Mammary epithelial cell (primary cell): Measurements from ENCODE around the gene E2F4.
A peak's percentile ranks its signal among the peaks of the same experiment; 100 is the strongest.

ENCODE experiments used
- EZH2 ChIP-seq: IDR thresholded peaks from 2 replicates; pipeline ENCODE4 v1.6.1; 2012; ENCODE audit warnings: low read length, inconsistent platforms, borderline replicate concordance
- TF ChIP-seq, protein P1 (sequence below), 2 donors: IDR thresholded peaks in 1 of 2; conservative IDR thresholded peaks in 1 of 2; 2 replicates each; pipeline ENCODE4 v1.5.1; 2011 to 2012; ENCODE audit warnings: inconsistent platforms in 2 of 2, low read length in 2 of 2, mild to moderate bottlenecking in 2 of 2, control low read depth in 1 of 2, low read depth in 1 of 2; ENCODE audit not compliant: insufficient read depth in 1 of 2; ENCODE audit errors: extremely low read depth in 1 of 2

GRCh38 chr16:67184995-67185650, 6.8 kb upstream of the E2F4 start:
- TF ChIP-seq, protein P1, sequence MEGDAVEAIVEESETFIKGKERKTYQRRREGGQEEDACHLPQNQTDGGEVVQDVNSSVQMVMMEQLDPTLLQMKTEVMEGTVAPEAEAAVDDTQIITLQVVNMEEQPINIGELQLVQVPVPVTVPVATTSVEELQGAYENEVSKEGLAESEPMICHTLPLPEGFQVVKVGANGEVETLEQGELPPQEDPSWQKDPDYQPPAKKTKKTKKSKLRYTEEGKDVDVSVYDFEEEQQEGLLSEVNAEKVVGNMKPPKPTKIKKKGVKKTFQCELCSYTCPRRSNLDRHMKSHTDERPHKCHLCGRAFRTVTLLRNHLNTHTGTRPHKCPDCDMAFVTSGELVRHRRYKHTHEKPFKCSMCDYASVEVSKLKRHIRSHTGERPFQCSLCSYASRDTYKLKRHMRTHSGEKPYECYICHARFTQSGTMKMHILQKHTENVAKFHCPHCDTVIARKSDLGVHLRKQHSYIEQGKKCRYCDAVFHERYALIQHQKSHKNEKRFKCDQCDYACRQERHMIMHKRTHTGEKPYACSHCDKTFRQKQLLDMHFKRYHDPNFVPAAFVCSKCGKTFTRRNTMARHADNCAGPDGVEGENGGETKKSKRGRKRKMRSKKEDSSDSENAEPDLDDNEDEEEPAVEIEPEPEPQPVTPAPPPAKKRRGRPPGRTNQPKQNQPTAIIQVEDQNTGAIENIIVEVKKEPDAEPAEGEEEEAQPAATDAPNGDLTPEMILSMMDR (conservative IDR thresholded peaks at IDR 0.05 in 1 of 2, IDR thresholded peaks at IDR 0.05 in 1 of 2; ENCODE audit: extremely low read depth in 1 of 2, insufficient read depth in 1 of 2, low read depth in 1 of 2, low read length in 2 of 2), result peak; percentile 73 to 82
- no peak for TF ChIP-seq EZH2
